ENCODE data around the gene PKNOX2.

DNA sequence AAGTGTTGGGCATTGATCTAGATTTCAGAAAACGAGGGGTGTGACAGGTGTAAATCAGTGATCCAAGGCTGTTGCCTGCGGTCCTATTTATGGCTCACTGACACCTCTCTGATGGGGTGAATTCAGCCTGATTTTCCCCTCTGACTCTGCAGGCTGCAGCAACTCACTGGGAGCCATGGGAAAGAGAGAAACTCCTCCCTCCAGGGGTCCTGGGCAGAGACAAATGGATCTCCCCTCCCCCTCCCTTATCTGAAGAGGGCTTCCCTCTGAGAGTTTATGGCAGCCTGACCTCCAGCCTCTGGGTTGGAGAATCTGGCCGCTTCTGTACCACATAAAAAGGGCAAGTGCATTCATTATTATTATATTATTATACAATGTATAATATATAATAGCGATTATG lies 1.8 kb upstream of the PKNOX2 start:
- TF ChIP-seq, protein P1, sequence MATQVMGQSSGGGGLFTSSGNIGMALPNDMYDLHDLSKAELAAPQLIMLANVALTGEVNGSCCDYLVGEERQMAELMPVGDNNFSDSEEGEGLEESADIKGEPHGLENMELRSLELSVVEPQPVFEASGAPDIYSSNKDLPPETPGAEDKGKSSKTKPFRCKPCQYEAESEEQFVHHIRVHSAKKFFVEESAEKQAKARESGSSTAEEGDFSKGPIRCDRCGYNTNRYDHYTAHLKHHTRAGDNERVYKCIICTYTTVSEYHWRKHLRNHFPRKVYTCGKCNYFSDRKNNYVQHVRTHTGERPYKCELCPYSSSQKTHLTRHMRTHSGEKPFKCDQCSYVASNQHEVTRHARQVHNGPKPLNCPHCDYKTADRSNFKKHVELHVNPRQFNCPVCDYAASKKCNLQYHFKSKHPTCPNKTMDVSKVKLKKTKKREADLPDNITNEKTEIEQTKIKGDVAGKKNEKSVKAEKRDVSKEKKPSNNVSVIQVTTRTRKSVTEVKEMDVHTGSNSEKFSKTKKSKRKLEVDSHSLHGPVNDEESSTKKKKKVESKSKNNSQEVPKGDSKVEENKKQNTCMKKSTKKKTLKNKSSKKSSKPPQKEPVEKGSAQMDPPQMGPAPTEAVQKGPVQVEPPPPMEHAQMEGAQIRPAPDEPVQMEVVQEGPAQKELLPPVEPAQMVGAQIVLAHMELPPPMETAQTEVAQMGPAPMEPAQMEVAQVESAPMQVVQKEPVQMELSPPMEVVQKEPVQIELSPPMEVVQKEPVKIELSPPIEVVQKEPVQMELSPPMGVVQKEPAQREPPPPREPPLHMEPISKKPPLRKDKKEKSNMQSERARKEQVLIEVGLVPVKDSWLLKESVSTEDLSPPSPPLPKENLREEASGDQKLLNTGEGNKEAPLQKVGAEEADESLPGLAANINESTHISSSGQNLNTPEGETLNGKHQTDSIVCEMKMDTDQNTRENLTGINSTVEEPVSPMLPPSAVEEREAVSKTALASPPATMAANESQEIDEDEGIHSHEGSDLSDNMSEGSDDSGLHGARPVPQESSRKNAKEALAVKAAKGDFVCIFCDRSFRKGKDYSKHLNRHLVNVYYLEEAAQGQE (IDR thresholded peaks at IDR 0.05; ENCODE audit: low read depth, low read length): no peak
- TF ChIP-seq POLR2AphosphoS5 (IDR thresholded peaks at IDR 0.05; ENCODE audit: low read length) (no peak), TAF1 (IDR thresholded peaks at IDR 0.05; ENCODE audit: borderline replicate concordance, low read depth, low read length) (no peak), NR2F1 (conservative IDR thresholded peaks at IDR 0.05) (no peak), EGR1 (IDR thresholded peaks at IDR 0.05; ENCODE audit: borderline replicate concordance in 1 of 2, low read depth in 2 of 2, low read length in 2 of 2) (no peak)
- TF ChIP-seq, protein P2, sequence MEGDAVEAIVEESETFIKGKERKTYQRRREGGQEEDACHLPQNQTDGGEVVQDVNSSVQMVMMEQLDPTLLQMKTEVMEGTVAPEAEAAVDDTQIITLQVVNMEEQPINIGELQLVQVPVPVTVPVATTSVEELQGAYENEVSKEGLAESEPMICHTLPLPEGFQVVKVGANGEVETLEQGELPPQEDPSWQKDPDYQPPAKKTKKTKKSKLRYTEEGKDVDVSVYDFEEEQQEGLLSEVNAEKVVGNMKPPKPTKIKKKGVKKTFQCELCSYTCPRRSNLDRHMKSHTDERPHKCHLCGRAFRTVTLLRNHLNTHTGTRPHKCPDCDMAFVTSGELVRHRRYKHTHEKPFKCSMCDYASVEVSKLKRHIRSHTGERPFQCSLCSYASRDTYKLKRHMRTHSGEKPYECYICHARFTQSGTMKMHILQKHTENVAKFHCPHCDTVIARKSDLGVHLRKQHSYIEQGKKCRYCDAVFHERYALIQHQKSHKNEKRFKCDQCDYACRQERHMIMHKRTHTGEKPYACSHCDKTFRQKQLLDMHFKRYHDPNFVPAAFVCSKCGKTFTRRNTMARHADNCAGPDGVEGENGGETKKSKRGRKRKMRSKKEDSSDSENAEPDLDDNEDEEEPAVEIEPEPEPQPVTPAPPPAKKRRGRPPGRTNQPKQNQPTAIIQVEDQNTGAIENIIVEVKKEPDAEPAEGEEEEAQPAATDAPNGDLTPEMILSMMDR (IDR thresholded peaks at IDR 0.05 in 2 of 3, conservative IDR thresholded peaks at IDR 0.05 in 1 of 3; ENCODE audit: control insufficient read depth in 2 of 3, extremely low read depth in 1 of 3, insufficient read depth in 1 of 3, low read depth in 3 of 3, low read length in 3 of 3): no peak

All from GM12878 (cell line).